Neural cell (in vitro differentiated cells): ENCODE data around the gene OGDH. TPM values are rescaled to one million over a fixed set of nuclear protein-coding genes. Genes with fewer than 3 reads are reported as not detected.

ENCODE experiments used
- H2AFZ ChIP-seq: fragments of 200-600, 300-800 bp; sonication (generic), shearing (Covaris generic); 2 replicates; pipeline ENCODE4 v1.6.0; 2014; ENCODE audit warnings: low read depth, mild to moderate bottlenecking, antibody characterized with exemption, low read length, moderate library complexity
- H3F3A ChIP-seq: fragments of 200-600 bp; shearing (Covaris generic); 2 replicates; pipeline ENCODE4 v1.6.1; 2016; ENCODE audit warnings: mild to moderate bottlenecking, moderate library complexity, mixed read lengths, antibody characterized with exemption, low read length; ENCODE audit not compliant: insufficient read depth, poor library complexity, severe bottlenecking
- H3K27ac ChIP-seq: fragments of 200-600, 300-800 bp; sonication (generic), shearing (Covaris generic); 2 replicates; pipeline ENCODE4 v1.5.1; 2014; ENCODE audit warnings: mild to moderate bottlenecking, low read length, moderate library complexity
- H3K27me3 ChIP-seq: fragments of 300-800, 200-600 bp; sonication (generic), shearing (Covaris generic); 2 replicates; pipeline ENCODE4 v1.6.0; 2014; ENCODE audit warnings: mild to moderate bottlenecking, low read depth, low read length, moderate library complexity; ENCODE audit not compliant: insufficient read depth
- H3K36me3 ChIP-seq: fragments of 300-800, 200-600 bp; sonication (generic), shearing (Covaris generic); 2 replicates; pipeline ENCODE4 v1.5.1; 2014; ENCODE audit warnings: mild to moderate bottlenecking, antibody characterized with exemption, low read length, moderate library complexity; ENCODE audit not compliant: insufficient read depth
- H3K4me2 ChIP-seq: fragments of 300-800, 200-600 bp; sonication (generic), shearing (Covaris generic); 2 replicates; pipeline ENCODE4 v1.6.0; 2014; ENCODE audit warnings: mild to moderate bottlenecking, low read length
- H3K4me3 ChIP-seq: fragments of 300-800, 200-600 bp; sonication (generic), shearing (Covaris generic); 2 replicates; pipeline ENCODE4 v1.5.1; 2014; ENCODE audit warnings: mild to moderate bottlenecking, low read length, moderate library complexity
- H3K79me2 ChIP-seq: fragments of 200-600 bp; shearing (Covaris generic); replicated peaks from 2 replicates; pipeline ENCODE4 v1.6.0; 2014; ENCODE audit warnings: mild to moderate bottlenecking, low read length, moderate library complexity; ENCODE audit not compliant: insufficient read depth
- H3K9ac ChIP-seq: fragments of 300-800, 200-600 bp; sonication (generic), shearing (Covaris generic); 2 replicates; pipeline ENCODE4 v1.6.1; 2016; ENCODE audit warnings: mild to moderate bottlenecking, low read length, mixed read lengths
- H3K9me2 ChIP-seq: fragments of 200-600 bp; shearing (Covaris generic); 2 replicates; pipeline ENCODE4 v1.6.1; 2016; ENCODE audit warnings: mild to moderate bottlenecking, low read length, mixed read lengths; ENCODE audit not compliant: insufficient read depth
- H3K9me3 ChIP-seq: fragments of 200-600, 300-800 bp; sonication (generic), shearing (Covaris generic); 2 replicates; pipeline ENCODE4 v1.6.1; 2016; ENCODE audit warnings: mild to moderate bottlenecking, mixed run types, low read length, moderate library complexity, mixed read lengths
- H4K20me1 ChIP-seq: fragments of 200-600 bp; shearing (Covaris generic); 2 replicates; pipeline ENCODE4 v1.6.1; 2016; ENCODE audit warnings: mild to moderate bottlenecking, mixed run types; ENCODE audit not compliant: insufficient read depth
- EP300 ChIP-seq: fragments of 450-650 bp; conservative IDR thresholded peaks from 2 replicates; pipeline ENCODE4 v1.6.1; 2014; ENCODE audit warnings: antibody characterized with exemption, mild to moderate bottlenecking, moderate library complexity; ENCODE audit not compliant: poor library complexity, severe bottlenecking
- EZH2 ChIP-seq: fragments of 200-600, 300-800 bp; shearing (Covaris generic), sonication (generic); IDR thresholded peaks from 2 replicates; pipeline ENCODE4 v1.6.1; 2014; ENCODE audit warnings: antibody characterized with exemption, low read length, borderline replicate concordance, mild to moderate bottlenecking; ENCODE audit not compliant: insufficient read depth, poor library complexity, severe bottlenecking
- MXI1 ChIP-seq: fragments of 450-650 bp; conservative IDR thresholded peaks from 2 replicates; pipeline ENCODE4 v1.6.1; 2014; ENCODE audit warnings: antibody characterized with exemption, mild to moderate bottlenecking; ENCODE audit not compliant: poor library complexity, severe bottlenecking
- POLR2AphosphoS5 ChIP-seq: IDR thresholded peaks from 2 replicates; pipeline ENCODE4 v1.6.1; 2012
- RAD21 ChIP-seq: fragments of 450-650 bp; conservative IDR thresholded peaks from 2 replicates; pipeline ENCODE4 v1.6.1; 2014; ENCODE audit warnings: antibody characterized with exemption, mild to moderate bottlenecking, moderate library complexity
- SMC3 ChIP-seq: fragments of 450-650 bp; conservative IDR thresholded peaks from 2 replicates; pipeline ENCODE4 v1.6.1; 2014; ENCODE audit warnings: antibody characterized with exemption, mild to moderate bottlenecking, moderate library complexity; ENCODE audit not compliant: poor library complexity
- TAF1 ChIP-seq: IDR thresholded peaks from 2 replicates; pipeline ENCODE4 v1.6.1; 2012; ENCODE audit warnings: low read depth
- polyA plus RNA-seq: library from polyadenylated mRNA; depleted of rRNA; stranded (reverse); fragments of >200 nt; gene quantifications from 2 replicates; pipeline ENCODE4 v1.2.3, GENCODE V29; 2014
- TF ChIP-seq, protein P1 (sequence below): fragments of 450-650 bp; IDR thresholded peaks from 2 replicates; pipeline ENCODE4 v1.5.1; 2014; ENCODE audit warnings: antibody characterized with exemption, mild to moderate bottlenecking, moderate library complexity; ENCODE audit not compliant: poor library complexity, severe bottlenecking
- TF ChIP-seq, protein P2 (sequence below): IDR thresholded peaks from 2 replicates; pipeline ENCODE4 v1.6.1; 2012; ENCODE audit warnings: borderline replicate concordance

Gene OGDH
- polyA plus RNA-seq, 1 donor from 2014 or later, result 16.9 TPM

DNA sequence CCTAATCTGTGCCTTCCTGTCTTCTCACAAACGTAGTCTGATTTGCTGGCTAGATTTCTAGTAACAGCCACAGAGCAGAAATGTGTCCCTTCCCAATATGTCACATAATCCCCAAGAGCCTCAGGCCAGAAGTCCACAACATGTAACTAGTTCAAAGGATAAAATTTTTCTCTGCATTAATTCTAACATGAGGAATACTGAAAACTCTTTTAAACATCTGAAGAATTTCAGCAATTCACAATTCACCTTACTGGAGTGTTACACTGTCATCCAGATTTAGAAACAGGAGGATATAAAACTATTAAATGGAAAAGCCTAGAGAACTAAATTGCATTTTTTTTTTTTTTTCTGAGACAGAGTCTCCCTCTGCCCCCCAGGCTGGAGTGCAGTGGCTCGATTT, 30.2 kb upstream of the OGDH start:
- Histone ChIP-seq H3K27ac (no peak overlapping the region), H3K27me3 (no peaks in the 10 kb centered on the region), H4K20me1 (no peaks in the 10 kb centered on the region), H3K36me3 (peaks cover 4% of the 10 kb centered on the region), H2AFZ (no peak overlapping the region), H3K79me2 (peaks cover 15% of the 10 kb centered on the region), H3K9ac (no peak overlapping the region), H3K9me3 (no peaks in the 10 kb centered on the region), H3K4me2 (no peak overlapping the region), H3K4me3 (no peak overlapping the region), H3F3A (no peaks in the 10 kb centered on the region), H3K9me2 (no peaks in the 10 kb centered on the region)
- TF ChIP-seq, protein P1, sequence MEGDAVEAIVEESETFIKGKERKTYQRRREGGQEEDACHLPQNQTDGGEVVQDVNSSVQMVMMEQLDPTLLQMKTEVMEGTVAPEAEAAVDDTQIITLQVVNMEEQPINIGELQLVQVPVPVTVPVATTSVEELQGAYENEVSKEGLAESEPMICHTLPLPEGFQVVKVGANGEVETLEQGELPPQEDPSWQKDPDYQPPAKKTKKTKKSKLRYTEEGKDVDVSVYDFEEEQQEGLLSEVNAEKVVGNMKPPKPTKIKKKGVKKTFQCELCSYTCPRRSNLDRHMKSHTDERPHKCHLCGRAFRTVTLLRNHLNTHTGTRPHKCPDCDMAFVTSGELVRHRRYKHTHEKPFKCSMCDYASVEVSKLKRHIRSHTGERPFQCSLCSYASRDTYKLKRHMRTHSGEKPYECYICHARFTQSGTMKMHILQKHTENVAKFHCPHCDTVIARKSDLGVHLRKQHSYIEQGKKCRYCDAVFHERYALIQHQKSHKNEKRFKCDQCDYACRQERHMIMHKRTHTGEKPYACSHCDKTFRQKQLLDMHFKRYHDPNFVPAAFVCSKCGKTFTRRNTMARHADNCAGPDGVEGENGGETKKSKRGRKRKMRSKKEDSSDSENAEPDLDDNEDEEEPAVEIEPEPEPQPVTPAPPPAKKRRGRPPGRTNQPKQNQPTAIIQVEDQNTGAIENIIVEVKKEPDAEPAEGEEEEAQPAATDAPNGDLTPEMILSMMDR, result no peak
- TF ChIP-seq MXI1 (no peak), POLR2AphosphoS5 (no peak), SMC3 (no peak), RAD21 (no peak), TAF1 (no peak), EP300 (no peak), EZH2 (no peak)
- TF ChIP-seq, protein P2, sequence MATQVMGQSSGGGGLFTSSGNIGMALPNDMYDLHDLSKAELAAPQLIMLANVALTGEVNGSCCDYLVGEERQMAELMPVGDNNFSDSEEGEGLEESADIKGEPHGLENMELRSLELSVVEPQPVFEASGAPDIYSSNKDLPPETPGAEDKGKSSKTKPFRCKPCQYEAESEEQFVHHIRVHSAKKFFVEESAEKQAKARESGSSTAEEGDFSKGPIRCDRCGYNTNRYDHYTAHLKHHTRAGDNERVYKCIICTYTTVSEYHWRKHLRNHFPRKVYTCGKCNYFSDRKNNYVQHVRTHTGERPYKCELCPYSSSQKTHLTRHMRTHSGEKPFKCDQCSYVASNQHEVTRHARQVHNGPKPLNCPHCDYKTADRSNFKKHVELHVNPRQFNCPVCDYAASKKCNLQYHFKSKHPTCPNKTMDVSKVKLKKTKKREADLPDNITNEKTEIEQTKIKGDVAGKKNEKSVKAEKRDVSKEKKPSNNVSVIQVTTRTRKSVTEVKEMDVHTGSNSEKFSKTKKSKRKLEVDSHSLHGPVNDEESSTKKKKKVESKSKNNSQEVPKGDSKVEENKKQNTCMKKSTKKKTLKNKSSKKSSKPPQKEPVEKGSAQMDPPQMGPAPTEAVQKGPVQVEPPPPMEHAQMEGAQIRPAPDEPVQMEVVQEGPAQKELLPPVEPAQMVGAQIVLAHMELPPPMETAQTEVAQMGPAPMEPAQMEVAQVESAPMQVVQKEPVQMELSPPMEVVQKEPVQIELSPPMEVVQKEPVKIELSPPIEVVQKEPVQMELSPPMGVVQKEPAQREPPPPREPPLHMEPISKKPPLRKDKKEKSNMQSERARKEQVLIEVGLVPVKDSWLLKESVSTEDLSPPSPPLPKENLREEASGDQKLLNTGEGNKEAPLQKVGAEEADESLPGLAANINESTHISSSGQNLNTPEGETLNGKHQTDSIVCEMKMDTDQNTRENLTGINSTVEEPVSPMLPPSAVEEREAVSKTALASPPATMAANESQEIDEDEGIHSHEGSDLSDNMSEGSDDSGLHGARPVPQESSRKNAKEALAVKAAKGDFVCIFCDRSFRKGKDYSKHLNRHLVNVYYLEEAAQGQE, result no peak

DNA sequence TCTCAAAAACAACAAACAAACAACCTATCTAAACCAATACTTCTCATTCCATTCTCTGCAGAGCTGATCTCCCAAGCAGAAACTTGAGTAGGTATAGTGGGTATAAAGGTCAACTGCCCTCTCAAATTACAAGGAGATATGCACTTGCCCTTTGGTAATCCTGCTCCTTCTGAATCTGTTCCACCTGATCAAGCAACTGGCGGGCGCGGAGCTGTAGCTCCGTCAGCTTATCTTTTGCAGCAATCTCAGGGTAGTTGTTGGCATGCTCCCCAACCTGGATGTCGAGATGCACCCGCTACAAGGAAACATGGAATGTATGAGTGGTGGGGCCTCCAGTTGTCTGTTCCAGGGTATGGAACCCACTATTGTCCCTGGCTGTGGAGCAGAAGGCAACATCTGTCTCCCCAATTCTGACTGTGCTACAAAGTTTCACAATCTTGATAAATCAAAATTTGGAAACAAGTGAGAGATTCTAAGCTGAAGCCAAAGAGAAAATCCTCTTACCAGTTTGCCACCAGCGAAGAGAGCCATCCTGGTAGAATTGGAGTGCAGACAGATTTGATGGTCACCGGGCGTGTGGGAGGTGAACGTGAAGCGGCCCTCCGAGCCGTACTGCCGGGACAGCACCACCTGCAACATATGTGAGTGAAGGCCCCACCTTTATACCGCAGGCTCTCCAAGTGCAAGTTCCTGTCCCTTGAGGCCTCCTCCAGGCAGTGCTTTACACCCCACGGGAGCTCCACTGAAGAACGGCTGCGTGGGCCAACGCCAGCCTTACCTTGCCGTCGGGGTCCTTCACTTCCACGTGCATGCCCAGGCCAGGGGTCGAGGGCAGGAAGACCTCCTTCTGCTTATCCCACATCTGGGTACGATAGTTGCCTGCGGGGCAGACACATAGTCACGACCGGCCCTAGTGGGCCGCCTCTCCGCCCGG, 25.2 kb upstream of the OGDH start:
- Histone ChIP-seq H3K27me3 (no peaks in the 10 kb centered on the region), H3K27ac (peak overlapping the region; percentile 87), H3K9ac (peak overlapping the region; percentile 97), H4K20me1 (no peaks in the 10 kb centered on the region), H3K4me2 (peak overlapping the region; percentile 70), H2AFZ (peak overlapping the region; percentile 80), H3K9me3 (no peaks in the 10 kb centered on the region), H3K4me3 (peak overlapping the region; percentile 100), H3F3A (no peaks in the 10 kb centered on the region), H3K79me2 (peaks cover 13% of the 10 kb centered on the region), H3K9me2 (no peaks in the 10 kb centered on the region), H3K36me3 (peaks cover 4% of the 10 kb centered on the region)
- TF ChIP-seq, protein P2, result no peak
- TF ChIP-seq RAD21 (no peak), EP300 (no peak), TAF1 (no peak), EZH2 (no peak), MXI1 (no peak), POLR2AphosphoS5 (no peak), SMC3 (no peak)
- TF ChIP-seq, protein P1, result no peak
